GM19035 (cell line): ENCODE measurements around the gene SSH2.
"Not testable (repeated sequence)": the region's sequence is repeated elsewhere in the genome, so short reads cannot be mapped to it uniquely, and the experiment has no call there.

ENCODE experiments used
- ATAC-seq: cut with Tn5 transposase; IDR thresholded peaks from one replicate; pipeline ENCODE4 v1.9.1; 2021; ENCODE audit not compliant: unreplicated experiment

The SSH2 gene

GRCh38 chr17:29874931-29875596 lies 55.0 kb downstream of the SSH2 start:
- ATAC-seq: no peak

GRCh38 chr17:29874358-29874757 lies 55.7 kb downstream of the SSH2 start:
- not testable (repeated sequence) for ATAC-seq

GRCh38 chr17:29873476-29873875 lies 56.6 kb downstream of the SSH2 start:
- no peak for ATAC-seq

- ATAC-seq: no peak
These were observed 59.1 kb downstream of the SSH2 start for GRCh38 chr17:29870836-29871465.

- ATAC-seq: no peak
These were observed 62.3 kb downstream of the SSH2 start for GRCh38 chr17:29867643-29868181.

GRCh38 chr17:29866746-29867404 lies 63.2 kb downstream of the SSH2 start:
- ATAC-seq: no peak

GRCh38 chr17:29864615-29865014 lies 65.4 kb downstream of the SSH2 start:
- ATAC-seq: no peak

- ATAC-seq: not testable (repeated sequence)
These were observed 65.9 kb downstream of the SSH2 start for GRCh38 chr17:29864123-29864522.

GRCh38 chr17:29862951-29863350 lies 67.1 kb downstream of the SSH2 start:
- no peak for ATAC-seq

GRCh38 chr17:29862127-29862526 lies 67.9 kb downstream of the SSH2 start:
- no peak for ATAC-seq

- ATAC-seq: not testable (repeated sequence)
These were observed 70.6 kb downstream of the SSH2 start for GRCh38 chr17:29859445-29859844.

- no peak for ATAC-seq
These were observed 72.2 kb downstream of the SSH2 start for GRCh38 chr17:29857823-29858222.

GRCh38 chr17:29857105-29857504 lies 72.9 kb downstream of the SSH2 start:
- ATAC-seq: not testable (repeated sequence)

- no peak for ATAC-seq
These were observed 74.3 kb downstream of the SSH2 start for GRCh38 chr17:29855686-29856085.

GRCh38 chr17:29848737-29849136 lies 81.3 kb downstream of the SSH2 start:
- ATAC-seq: no peak

- ATAC-seq: no peak
These were observed 82.3 kb downstream of the SSH2 start for GRCh38 chr17:29847527-29848400.

GRCh38 chr17:29847118-29847517 lies 82.9 kb downstream of the SSH2 start:
- ATAC-seq: no peak

GRCh38 chr17:29846298-29846697 lies 83.7 kb downstream of the SSH2 start:
- ATAC-seq: no peak

- ATAC-seq: no peak
These were observed 85.5 kb downstream of the SSH2 start for GRCh38 chr17:29844339-29845048.

GRCh38 chr17:29840884-29841283 lies 89.1 kb downstream of the SSH2 start:
- no peak for ATAC-seq
